Skeletal muscle tissue (tissue), 4 donors: ENCODE data around the gene ELAVL2. TPM values are rescaled to one million over a fixed set of nuclear protein-coding genes. Genes with fewer than 3 reads are reported as not detected.

Source experiments
- H3K27ac ChIP-seq: one replicate; pipeline ENCODE4 v1.7.0; 2013; ENCODE audit warnings: mild to moderate bottlenecking, low read depth, low read length, inconsistent platforms
- H3K27me3 ChIP-seq, 3 donors: one replicate each; pipeline ENCODE4 v1.7.0; 2013; ENCODE audit warnings: low read length in 3 of 3; ENCODE audit not compliant: control insufficient read depth in 3 of 3, insufficient read depth in 3 of 3
- H3K36me3 ChIP-seq, 3 donors: one replicate each; pipeline ENCODE4 v1.7.0; 2013; ENCODE audit warnings: low read length in 3 of 3; ENCODE audit not compliant: control insufficient read depth in 3 of 3, insufficient read depth in 3 of 3
- H3K4me1 ChIP-seq, 3 donors: one replicate each; pipeline ENCODE4 v1.7.0; 2013; ENCODE audit warnings: low read length in 3 of 3, mild to moderate bottlenecking in 3 of 3; ENCODE audit not compliant: control insufficient read depth in 3 of 3, insufficient read depth in 3 of 3
- H3K4me3 ChIP-seq, 3 donors: one replicate each; pipeline ENCODE4 v1.7.0; 2013; ENCODE audit warnings: low read length in 3 of 3
- H3K9ac ChIP-seq, 3 donors: one replicate each; pipeline ENCODE4 v1.7.0; 2013; ENCODE audit warnings: low read length in 3 of 3, mild to moderate bottlenecking in 3 of 3, moderate library complexity in 2 of 3, low read depth in 1 of 3
- H3K9me3 ChIP-seq, 3 donors: one replicate each; pipeline ENCODE4 v1.7.0; 2013; ENCODE audit warnings: low read length in 3 of 3; ENCODE audit not compliant: control insufficient read depth in 3 of 3
- total RNA-seq: library from RNA; depleted of rRNA; stranded (reverse); fragments of >200 nt; gene quantifications from one replicate; pipeline ENCODE4 v1.2.3, GENCODE V29; 2014
- donor health status: Osteomylitis.

ELAVL2 gene
- total RNA-seq, 1 donor from 2014 or later = 3.1 TPM

DNA sequence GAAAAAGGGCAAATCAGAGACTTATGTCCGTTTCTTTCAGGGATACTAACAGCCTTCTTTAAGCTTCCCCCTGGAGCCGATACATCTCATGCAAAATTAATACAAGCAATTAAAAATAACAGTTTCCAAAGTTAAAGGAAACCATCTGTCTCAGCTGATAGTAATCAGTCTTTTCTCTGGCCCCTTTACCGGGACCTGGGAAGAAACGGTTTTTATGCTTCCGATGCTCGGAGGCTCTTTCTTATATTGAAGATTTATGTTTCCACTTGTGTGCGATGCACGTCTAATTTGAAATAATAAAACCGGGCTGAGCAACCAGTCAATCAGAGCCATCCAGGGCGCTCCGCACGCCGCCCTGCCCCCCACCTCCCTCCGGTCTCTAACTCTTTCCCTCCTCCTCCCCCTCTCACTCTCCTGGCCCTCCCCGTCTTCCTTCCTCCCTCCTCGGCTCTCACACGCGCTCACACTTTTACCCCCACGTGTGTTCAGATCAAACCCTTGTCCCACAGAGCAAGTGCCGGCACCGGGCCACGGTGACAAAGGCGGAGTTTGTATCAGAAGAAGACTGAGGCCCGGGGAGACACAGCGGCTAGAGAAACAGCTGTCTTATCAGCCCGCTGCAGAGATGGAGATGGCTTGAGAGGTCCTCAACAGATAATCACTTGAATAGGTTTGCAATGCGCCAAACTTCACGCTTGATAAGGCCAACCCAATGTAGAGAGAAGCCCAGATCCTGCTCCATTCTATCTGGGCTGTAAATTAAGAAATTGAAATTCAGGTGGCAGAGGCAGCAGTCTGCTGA is 5.1 kb upstream of the ELAVL2 start:
- H3K27me3 ChIP-seq = peaks cover 29 to 45% (median 39%) of the 10 kb centered on the region in 3 donors
- no peaks in the 10 kb centered on the region for H3K36me3 ChIP-seq
- no peak overlapping the region for H3K27ac ChIP-seq
- no peak overlapping the region for H3K4me3 ChIP-seq
- H3K4me1 ChIP-seq = peaks cover 2 to 4% (median 3%) of the 10 kb centered on the region in 3 donors
- peaks cover 0 to 4% (median 0%) of the 10 kb centered on the region in 3 donors for H3K9me3 ChIP-seq
- H3K9ac ChIP-seq = no peak overlapping the region

DNA sequence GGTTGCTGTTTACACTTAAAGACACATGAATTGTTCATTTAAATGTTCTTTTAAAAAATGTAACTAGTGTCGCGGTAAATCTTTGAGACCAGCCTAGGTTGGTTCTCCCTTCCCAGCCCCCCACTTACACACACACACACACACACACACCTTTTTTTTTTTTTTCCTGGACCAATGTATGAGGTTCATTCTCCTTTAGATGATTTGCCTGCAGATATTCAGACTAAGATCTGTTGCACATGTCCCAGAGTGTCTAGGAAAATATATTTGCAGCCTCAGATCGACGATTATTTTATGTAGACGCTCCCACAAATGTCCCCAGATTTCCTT is 4.4 kb upstream of the ELAVL2 start:
- no peak overlapping the region for H3K27ac ChIP-seq
- H3K36me3 ChIP-seq = no peaks in the 10 kb centered on the region
- H3K4me3 ChIP-seq = no peak overlapping the region
- H3K9me3 ChIP-seq = peaks cover 0 to 4% (median 0%) of the 10 kb centered on the region in 3 donors
- no peak overlapping the region for H3K9ac ChIP-seq
- peaks cover 3 to 7% (median 4%) of the 10 kb centered on the region in 3 donors for H3K4me1 ChIP-seq
- peaks cover 30 to 49% (median 44%) of the 10 kb centered on the region in 3 donors for H3K27me3 ChIP-seq

DNA sequence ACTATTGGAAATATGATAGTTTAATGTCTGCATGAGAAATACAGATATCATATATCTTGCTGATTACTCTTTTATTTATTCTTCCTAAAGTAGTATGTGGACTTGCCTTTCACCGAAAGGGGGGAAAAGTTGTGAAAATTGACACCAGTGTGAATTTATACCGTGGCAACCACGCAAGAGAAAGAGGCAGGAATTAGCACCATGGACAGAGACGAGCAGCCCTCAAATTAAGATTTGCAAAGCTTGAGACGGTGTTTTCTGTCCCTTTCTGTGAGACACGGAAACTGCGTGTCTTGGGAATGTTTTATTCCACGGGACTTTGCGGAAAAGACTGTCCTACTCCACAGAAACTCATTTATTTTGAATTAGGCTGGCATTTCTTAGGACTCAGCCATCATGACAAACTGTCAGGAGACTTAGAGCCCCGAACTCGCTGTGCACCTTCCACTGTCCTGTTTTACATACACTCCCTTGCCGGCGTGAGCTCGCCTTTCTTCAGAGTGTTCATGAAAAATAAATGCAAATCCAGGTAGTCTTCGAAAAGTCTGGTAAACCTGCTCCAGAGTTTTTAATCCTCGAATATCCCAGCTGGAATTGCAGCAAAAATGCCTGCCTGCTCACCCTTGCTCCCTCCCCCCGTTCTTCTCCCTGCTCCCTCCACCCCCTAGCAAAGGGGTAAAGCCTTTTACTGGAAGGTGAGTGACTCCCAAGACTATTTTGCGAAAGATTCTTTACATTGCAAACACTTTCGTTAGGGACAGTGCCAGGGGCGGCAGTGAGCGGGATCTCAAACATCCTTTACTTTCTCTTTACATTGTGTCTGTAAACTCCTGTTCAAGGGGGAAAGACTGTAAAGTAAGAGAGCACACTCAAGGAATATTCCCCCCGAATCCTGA is 3.8 kb upstream of the ELAVL2 start:
- Histone ChIP-seq H3K4me3 (no peak overlapping the region), H3K27me3 (peaks cover 36 to 55% (median 50%) of the 10 kb centered on the region in 3 donors), H3K36me3 (no peaks in the 10 kb centered on the region), H3K9ac (no peak overlapping the region), H3K27ac (no peak overlapping the region), H3K9me3 (peaks cover 0 to 4% (median 0%) of the 10 kb centered on the region in 3 donors), H3K4me1 (peaks cover 5 to 12% (median 9%) of the 10 kb centered on the region in 3 donors)

DNA sequence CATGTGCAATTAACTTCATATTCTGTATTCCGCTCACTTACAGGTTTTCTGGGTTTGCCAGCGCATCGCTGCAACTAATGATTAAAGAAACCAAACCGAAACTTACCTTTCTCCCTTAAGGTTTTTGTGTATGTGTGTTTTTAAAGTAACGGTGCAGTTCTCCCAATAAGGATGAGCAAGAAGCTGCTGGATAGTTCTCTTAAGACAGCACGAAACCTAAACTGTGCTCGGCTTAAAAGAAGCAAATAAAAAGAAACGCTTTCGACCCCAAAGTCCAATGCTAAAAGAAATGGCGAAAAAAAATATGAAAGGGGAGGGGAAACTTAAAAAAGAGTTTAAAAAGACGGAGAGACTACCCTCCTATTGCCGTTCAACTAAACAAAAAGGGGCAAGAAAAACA is 340 bp downstream of the ELAVL2 start:
- peaks cover 0 to 4% (median 0%) of the 10 kb centered on the region in 3 donors for H3K9me3 ChIP-seq
- H3K4me3 ChIP-seq = peak overlapping the region; percentile 34 to 65 (median 57)
- H3K4me1 ChIP-seq = peaks cover 15 to 31% (median 16%) of the 10 kb centered on the region in 3 donors
- H3K36me3 ChIP-seq = no peaks in the 10 kb centered on the region
- peaks cover 61 to 76% (median 74%) of the 10 kb centered on the region in 3 donors for H3K27me3 ChIP-seq
- H3K27ac ChIP-seq = no peak overlapping the region
- peak overlapping the region in 1 of 3 donors; percentile 27 for H3K9ac ChIP-seq

DNA sequence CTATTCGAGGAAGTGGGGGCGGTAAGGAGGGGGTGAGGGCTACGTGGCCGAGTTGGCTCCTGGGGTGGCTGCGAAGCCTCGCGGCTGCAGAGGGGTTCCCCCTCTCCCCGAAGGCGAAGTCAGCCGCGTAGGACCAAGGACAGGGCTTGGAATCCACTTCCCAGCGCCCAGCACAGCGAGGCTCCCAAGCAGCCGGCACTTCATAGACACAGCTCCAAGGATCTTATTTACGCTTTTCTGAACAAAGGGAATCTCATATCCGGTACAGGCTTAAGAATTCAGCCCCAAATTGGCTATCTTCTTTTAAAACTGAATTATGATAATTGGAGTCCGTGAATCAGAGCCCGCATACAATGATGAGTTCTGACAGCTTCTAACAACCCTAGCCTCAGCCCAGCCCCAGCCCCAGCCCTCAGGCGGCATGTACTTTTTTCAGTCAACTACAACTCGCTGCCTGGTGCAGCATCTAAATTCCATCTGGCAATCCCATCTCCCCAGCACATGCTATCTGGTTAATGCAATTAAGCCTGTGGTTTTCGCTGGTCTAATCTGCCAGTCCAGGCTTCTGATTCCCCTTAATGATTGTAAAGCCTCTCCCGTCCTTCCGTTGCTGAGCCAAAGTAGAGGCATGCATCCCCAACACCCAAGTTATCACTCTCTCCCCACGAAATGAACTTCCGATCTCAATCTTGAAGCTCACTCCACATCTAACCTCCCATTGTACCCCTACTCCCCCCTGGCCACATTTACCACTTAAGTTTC is 1.0 kb downstream of the ELAVL2 start:
- Histone ChIP-seq H3K9me3 (peaks cover 0 to 4% (median 0%) of the 10 kb centered on the region in 3 donors), H3K9ac (peak overlapping the region in 1 of 3 donors; percentile 27), H3K27ac (no peak overlapping the region), H3K4me3 (peak overlapping the region; percentile 34 to 65 (median 57)), H3K27me3 (peaks cover 60 to 74% (median 74%) of the 10 kb centered on the region in 3 donors), H3K36me3 (no peaks in the 10 kb centered on the region), H3K4me1 (peaks cover 15 to 31% (median 18%) of the 10 kb centered on the region in 3 donors)

DNA sequence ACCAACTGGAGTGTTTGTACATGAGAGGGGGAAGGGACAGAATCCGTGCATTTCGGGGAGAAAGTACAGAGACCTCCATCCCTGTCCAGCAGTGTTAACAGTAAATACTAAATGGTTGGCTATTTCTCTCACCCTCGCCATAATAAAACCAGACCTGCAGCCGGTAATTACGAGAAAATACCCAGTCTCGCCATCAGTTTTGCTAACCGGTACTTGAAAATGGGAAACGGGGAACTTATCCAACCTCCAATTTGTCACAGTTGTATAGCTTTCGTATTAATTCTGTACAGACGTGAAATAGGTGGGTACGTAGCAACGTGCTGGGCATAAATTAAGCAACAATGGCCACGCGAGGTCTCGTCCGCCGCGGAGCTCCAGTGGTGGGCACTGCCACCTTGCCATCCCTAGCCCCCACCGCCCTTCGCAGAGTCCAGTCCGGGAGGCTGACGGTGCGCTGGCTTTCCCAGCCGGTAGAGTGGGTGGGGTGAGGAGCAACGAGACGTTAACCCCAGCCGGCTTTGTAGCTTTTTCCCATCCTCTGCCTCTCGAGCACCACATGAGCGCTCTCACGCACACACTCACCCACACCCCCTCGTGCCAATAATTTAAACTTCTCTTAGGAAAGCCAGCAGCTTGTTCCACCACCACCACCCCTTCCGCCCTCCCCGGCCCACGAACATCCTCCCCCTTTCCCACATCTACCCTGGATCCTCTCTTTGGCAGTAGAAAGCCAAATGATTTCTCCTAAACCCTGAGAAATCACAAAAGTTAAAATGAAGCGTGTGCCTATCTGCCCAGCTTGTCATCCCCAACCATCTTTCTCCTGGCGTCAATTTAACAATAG is 1.8 kb downstream of the ELAVL2 start:
- H3K4me3 ChIP-seq = peak overlapping the region in 1 of 3 donors; percentile 34

DNA sequence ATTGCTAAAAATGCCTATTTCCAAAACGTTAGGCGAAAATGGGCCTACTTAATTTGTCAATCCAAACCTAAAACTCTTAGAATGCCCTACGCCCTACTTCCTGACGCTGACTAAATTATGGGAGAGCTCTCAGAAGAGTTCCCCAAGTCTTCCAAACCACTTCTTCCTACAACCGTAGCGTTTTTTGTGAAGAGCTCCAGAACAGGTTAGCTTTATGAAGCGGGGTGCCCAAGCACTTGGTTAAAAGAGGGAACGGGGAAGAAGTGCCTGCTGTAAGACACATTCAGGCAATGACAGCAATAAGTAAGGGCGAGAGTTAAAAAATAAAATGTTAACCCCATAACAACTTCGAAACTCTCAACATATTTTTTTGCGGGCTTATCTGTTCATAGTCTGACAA is 2.8 kb downstream of the ELAVL2 start:
- H3K36me3 ChIP-seq = no peaks in the 10 kb centered on the region
- H3K27me3 ChIP-seq = peaks cover 58 to 78% (median 75%) of the 10 kb centered on the region in 3 donors
- no peak overlapping the region for H3K9ac ChIP-seq
- peaks cover 15 to 31% (median 18%) of the 10 kb centered on the region in 3 donors for H3K4me1 ChIP-seq
- H3K9me3 ChIP-seq = peaks cover 0 to 3% (median 0%) of the 10 kb centered on the region in 3 donors
- H3K4me3 ChIP-seq = no peak overlapping the region
- no peak overlapping the region for H3K27ac ChIP-seq

More for the DNA sequence above, 1.8 kb downstream of the ELAVL2 start:
- Histone ChIP-seq H3K27me3 (peaks cover 59 to 74% (median 73%) of the 10 kb centered on the region in 3 donors), H3K9me3 (peaks cover 0 to 4% (median 0%) of the 10 kb centered on the region in 3 donors), H3K9ac (no peak overlapping the region), H3K27ac (no peak overlapping the region), H3K4me1 (peaks cover 15 to 31% (median 18%) of the 10 kb centered on the region in 3 donors), H3K36me3 (no peaks in the 10 kb centered on the region)

DNA sequence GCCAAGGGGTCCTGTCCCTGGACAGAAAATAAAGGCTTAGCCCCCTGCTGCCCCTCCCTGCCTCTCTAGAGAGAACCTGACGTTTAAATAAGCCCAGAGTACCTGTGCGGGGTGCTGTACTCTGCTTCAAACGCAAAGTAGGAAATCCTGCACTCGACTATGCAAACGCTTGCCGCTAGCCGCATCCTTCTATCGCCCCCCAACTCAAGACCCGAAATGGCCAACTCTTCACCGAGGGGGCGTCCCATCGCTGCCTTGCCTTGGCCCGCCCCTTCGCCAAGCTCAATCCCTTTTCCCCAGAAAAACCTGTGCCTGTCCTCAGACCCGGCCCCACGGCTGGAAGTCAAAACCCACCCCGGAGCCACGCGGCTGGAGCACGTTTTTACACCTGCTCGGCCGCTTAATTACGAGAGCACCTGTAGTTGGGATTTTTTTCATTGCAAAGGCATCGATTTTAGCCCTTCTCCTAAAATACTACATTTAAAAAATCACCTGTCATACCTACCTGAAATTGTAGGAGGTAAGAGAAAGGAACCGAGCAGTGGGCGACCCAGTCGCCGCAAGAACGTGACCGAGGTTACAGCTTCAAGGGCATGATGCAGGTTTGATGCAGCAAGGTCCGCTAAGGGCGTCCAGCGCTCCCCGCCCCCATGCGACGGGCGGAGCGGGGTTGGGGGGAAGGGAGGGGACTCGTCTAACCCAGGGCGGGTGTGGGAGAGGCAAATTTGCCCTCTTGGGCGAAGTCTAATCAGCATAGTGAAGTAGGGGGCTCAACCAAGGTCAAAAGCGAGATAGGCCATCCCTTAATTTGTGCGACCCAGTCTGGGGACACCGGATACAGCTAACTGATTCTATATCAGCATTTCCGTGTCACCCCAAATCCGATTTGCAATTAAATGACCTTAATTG is 3.5 kb downstream of the ELAVL2 start:
- peaks cover 59 to 71% (median 69%) of the 10 kb centered on the region in 3 donors for H3K27me3 ChIP-seq
- peak overlapping the region in 1 of 3 donors; percentile 49 for H3K4me3 ChIP-seq

More for the DNA sequence above, 3.5 kb downstream of the ELAVL2 start:
- no peaks in the 10 kb centered on the region for H3K36me3 ChIP-seq
- no peak overlapping the region for H3K27ac ChIP-seq
- H3K4me1 ChIP-seq = peaks cover 15 to 31% (median 18%) of the 10 kb centered on the region in 3 donors
- H3K9ac ChIP-seq = no peak overlapping the region
- no peaks in the 10 kb centered on the region for H3K9me3 ChIP-seq
